Dedifferentiated amniotic fluid mesenchymal stem cell (primary cell): ENCODE measurements around the gene RALBP1.
"Not testable (repeated sequence)": the region's sequence is repeated elsewhere in the genome, so short reads cannot be mapped to it uniquely, and the experiment has no call there.

ENCODE experiments used
- DNase-seq: peaks from one replicate; pipeline ENCODE4 v3.0.0-alpha.2; 2016; ENCODE audit errors: extremely low spot score

Gene RALBP1

DNA sequence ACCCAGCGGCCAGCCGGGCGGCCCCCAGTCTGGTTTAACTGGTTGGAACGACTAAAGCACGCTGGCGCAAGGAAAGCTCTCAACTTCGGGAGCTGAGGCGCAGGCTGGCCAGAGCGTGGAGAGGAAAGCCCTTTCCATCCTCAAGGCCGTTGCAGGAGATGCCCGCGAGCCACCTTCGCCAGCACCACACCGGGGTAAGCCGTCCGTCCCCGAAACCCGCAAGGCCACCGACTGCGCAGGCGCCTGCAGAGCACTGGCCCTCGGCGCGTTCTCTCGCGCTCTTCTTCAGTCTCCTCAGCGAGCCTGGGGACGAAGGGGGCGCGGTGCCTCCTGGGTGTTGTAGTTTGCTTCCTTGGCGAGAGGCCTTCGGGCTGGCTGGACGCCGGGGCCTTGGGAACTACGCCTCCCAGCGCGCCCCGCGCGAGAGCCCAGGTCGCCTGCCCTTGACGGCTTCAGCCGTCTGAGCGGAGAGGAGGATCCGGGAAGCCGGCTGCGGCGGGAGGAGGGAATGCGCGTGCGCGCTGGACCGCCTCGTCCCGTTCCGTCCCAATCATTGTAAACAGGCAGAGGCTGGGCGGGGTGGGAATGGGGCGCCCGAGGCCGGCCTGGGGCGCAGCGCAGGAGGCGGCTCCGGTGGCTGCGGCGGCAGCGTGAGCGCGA is at the start of gene RALBP1:
RALBP1 (plus strand) TSS at position 531 of the 660 bp plus-strand sequence. CDS start 37,533 bp downstream, outside the sequence.
- DNase-seq: peak; percentile 99

DNA sequence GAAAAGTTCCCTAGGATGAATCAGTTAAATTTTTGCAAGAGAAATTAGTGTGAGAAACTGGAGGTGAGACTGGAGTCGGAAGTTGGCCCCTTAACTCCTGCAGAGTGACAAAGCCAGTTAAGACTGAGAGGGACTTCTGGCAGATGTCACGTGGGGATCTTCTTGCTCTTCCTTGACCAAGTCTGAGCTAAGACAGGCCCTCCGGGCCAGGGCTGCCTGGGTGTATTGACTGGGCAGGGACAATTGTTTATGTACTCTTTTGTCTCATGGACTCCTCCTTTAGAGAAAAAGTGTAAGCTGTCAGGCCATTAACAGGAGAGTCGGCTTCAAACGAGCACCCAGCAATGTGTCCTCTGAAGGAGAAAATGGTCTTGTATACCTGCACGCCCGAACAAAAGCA is 48.6 kb upstream of the RALBP1 start:
- no peak for DNase-seq

DNA sequence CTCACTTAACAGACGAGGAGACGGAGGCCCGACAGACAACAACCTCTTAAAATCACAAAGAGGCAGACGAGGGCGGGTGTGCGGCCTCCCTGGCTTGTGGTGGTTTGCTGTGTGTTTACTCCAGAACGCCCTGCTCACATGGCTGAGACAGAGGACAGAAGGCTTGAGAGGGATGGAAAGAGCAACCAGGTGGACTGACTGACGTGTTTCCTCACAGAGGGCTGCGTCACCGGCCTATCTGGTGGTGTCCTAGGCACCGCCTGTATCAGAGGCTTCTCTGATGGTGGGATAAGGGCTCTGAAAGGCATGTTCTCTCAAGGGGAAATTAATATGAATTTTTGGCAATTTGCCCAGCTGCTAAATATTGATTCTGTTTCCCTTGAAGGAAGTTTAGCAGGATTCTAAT is 47.0 kb upstream of the RALBP1 start:
- DNase-seq: no peak

DNA sequence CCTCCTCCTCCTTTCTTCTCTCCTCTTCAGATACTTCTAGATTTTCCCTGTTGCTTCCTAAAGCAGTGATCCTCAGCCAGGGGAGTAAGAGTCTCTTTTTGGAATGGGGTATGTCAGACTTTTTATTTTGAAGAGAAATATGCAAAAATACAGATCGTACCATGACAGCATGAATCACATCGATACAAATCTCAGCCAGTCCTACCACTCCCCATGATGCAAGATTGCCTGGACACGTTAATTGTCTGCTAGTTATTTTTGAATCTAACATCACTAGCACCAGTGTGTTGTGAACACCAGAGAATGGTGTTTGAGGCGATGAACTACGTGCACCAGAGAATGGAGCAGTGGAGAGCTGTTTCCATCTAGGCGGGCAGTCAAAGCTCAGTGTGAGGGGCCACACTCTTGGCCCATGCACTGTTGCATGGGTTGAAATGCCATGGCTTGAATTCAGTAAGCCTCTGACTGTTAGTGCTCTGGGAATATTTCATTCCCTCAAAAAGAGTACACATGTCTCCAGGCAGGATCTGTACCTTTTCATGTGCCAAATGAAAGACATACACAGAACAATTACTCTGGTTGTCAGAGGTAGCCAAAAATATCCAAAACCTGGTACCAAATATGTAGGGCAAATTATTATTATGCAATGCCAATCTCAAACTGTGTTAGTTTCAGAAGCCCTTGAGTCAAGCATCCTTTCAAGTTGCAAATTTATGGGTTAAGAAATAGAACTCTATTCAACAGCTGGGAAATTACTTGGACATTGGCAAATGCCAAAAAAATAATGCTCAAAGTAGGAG is 46.3 kb upstream of the RALBP1 start:
- no peak for DNase-seq

DNA sequence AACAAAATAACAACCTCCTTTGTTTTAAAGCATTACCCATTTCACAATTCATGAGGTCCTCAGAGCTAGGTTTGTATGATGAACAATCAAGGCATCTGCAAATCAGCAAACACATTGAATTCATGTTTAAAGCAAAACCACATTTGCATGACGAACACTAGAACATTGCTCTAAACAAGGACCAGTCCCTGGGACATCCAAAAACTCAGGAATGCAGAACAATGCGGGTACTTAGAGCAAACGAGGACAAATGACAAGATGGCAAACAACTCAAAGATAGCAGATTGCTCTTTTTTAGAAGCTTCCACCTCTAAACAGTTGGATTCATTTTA is 45.7 kb upstream of the RALBP1 start:
- DNase-seq: no peak

DNA sequence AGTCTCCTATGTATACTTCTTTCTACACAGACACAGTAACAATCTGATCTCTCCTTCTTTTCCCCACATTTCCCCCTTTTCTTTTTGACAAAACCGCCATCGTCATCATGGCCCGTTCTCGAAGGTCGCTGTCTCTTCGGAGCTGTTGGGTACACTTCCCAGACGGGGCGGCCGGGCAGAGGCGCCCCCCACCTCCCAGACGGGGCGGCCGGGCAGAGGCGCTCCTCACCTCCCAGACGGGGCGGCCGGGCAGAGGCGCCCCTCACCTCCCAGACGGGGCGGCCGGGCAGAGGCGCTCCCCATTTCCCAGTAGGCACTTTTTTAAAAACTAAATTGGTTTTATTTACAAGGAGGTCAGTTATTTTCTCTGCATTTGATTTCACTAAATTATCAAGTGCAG is 45.0 kb upstream of the RALBP1 start:
- not testable (repeated sequence) for DNase-seq

DNA sequence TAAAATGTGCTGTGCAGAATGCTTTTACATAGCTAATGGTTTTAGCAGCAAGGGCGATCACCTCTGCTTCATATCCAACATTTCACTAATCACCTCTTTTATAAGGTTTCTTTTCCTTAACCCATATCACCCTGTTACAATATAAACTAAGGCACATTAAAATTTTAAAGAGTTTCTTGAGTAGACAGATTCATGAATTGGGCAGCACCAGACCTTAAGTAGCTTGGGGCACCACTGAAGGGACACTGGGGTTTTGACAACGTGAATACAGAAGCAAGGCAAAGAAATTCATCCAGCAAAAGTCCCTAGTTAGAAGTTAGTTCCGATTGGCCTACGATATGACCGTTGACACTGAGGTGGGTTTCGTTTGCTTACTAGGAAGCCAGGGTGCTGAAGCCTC is 44.0 kb upstream of the RALBP1 start:
- DNase-seq: no peak

DNA sequence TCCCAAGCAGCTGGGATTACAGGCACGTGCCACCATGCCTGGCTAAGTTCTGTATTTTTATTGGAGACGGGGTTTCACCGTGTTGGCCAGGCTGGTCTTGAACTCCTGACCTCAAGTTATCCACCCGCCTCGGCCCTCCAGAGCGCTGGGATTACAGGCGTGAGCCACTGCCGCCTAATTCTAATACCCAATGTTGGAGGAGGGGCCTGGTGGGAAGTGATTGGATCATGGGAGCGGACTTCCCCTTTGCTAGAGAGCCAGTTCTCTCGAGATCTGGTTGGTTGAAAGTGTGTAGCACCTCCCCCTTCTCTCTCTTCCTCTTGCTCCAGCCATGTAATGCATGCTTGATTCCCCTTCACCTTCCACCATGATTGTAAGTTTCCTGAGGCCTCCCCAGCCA is 42.2 kb upstream of the RALBP1 start:
- not testable (repeated sequence) for DNase-seq

DNA sequence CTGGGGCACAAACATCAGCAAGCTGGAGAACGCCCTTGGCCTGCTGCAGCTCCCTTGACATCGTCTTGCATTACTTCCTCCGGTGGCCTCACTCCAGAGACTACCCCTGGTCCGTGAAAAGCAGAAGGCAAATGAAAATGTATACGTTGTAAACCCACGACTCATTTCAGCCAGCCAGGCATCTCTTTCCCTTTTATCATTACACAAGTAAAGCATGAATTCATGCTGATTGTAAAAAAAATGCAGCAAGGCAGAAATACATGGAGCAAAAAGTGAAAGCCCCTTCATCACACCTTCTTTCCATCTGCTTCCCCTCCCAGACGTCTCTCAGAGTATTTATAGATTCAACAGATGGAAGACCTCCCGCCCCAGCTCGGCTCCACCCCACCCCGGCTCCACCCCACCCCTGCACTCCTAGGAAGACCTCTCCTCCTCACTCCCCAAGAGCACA is 41.6 kb upstream of the RALBP1 start:
- no peak for DNase-seq

DNA sequence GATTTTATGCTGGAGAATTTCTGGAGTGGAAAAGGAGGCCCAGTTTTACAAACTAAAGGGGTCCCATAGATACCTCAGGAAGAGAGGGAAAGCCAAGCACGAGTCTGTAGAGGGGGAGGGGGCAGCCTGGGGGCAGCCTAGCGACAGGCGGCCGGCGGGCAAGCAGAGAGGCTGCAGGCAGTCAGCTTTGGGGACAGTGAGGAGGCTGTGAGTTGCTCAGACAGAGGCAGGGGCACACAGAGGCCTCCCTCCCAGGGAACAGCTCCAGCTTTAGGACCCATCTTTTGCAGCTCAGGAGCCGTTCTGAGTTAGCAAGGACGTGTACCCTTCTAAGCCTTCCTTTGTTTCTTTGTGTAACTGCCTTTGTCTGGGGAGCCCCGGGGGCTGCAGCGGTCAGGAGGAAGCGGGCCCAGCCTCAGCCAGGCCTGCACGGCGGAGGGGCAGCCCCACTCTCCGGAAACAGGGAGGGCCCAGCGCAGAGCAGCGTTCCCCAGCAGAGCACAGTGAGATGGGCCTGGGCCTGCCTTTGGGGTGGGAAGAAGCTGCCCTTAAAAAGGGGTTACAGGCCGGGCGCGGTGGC is 41.1 kb upstream of the RALBP1 start:
- DNase-seq: no peak

DNA sequence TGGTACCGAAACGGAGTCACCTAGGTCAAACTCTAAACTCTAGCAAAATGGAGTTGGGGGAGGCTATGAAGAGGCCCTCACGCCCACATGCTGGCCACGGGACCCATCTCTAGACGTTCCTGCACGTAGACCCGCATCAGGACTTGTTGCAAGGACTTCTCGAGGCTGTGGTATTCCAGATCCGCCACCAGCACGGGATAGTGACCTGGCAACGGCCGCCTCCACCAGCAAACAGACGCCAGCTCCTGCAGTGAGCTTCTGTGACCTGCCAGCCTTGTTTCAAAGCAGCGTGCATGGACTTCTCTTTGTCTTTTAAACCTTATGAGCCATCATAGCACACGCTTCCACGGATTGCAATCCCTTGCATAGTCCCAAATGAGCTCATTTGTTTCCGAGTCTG is 40.3 kb upstream of the RALBP1 start:
- no peak for DNase-seq

DNA sequence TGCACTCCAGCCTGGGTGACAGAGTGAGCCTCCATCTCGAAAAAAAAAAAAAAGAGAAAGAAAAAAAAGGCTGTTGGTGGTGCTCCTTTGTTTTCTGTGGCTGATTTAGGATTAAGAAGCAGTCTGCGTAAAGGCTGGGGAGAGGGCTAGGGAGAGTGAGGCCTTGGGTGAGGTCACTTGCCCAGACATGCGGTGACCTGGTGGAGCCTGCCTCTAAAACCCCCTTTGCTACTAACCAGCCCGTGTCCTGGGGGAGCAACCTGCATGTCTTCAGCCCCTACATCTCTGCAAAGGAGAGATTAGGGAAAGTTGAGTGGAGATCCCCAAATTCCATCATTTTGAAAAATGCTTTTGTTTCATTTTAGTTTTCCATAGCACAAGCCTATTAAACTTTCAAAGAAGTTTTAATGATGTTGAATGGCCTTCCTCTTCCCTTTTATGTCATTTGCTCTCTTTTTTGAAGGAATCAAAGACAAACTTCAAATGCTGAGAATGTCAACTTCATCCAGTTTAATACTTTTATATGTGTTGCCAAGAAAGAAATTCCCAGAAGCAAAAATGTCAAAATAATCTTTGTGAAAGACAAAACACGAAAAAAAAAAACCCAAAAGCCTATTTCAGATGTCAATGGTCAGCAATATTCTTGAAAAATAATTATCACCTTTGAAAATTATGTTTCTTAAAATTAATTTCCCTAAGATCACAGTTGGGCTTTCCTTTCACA is 38.9 kb upstream of the RALBP1 start:
- no peak for DNase-seq

DNA sequence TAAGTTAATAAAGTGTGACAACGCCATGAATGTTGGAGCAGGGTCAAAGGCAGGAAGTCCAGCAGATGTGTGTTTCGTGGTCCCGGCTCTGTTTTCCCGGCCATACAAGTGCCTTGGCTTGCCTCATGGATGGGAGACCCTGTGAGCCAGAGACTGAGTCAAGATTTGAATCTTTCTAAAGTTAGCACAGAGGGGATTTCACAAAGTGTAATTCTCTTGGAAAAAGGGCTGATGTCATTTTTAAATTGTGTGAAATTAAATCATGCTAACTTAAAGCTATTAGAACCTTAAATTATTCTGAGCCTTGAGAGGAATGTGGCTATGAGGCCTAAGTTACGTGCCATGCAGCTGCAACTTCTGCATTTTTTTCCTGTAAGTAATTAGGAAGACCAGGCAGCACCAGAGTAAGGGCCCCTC is 38.3 kb upstream of the RALBP1 start:
- no peak for DNase-seq

DNA sequence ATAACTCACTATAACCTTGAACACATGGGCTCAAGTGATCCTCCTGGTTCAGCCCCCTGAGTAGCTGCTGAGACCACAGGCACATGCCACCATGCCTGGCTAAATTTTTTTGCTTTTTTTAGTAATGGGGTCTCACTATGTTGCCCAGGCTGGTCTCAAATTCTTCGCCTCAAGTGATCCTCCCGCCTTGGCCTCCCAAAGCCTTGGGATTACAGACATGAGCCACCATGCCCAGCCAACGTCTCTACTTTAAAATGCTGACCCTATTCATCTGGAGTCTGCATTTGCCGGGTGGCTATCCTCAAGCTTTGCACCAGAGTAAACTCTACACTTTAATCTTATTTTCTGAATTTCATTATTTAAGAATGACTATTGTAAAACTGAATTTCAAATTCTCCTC is 37.6 kb upstream of the RALBP1 start:
- no peak for DNase-seq

DNA sequence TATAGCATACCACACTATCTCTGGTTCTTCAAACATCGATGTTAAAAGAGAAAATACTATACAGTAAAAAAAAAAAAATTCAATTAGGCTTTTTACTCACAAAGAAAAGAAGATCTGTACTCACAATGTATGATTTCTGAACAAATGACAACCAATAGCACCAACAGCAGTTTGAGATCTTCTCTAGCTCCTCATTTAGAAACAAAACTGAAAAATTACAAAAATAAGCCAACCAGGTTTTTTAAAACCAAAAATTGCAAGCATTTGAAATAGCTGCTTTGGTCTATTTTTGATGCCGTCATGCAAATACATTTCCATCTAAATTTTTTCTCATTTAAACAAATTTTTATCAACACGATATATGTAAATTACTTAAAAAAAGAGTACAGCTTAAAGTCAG is 34.3 kb upstream of the RALBP1 start:
- no peak for DNase-seq

DNA sequence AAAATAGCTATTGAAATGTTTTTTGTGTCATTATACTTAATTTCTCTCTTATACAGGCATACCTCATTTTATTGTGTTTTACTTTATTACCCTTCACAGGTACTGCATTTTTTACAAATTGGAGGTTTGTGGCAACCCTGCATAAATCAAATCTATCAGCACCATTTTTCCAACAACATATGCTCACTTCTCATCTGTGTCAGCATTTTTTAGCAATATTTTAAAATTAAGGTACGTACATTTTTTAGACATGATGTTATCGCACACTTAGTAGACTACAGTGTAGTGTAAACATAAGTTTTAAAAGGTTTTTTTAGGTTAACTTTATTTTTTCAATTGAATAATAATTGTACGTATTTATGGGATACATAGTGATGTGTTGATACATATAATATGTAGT is 30.8 kb upstream of the RALBP1 start:
- no peak for DNase-seq

DNA sequence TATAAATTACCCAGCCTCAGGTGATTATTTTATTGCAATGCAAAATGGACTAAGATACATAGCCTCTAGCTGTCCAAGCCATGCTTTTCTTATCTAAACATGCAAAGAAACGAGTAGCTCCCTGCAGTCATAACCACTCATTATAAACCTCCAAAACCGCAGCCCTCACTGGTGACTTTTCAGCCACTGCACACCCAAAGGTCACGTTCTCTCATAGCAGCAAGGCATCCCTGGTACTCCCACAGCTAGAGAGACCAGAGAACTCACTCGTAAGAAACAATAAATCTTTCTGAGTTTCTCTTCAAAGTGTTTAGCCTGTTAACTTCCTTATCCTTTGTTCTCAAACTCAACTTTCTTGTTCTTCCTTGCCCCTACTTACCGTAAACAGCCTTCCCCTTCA is 28.5 kb upstream of the RALBP1 start:
- DNase-seq: no peak

DNA sequence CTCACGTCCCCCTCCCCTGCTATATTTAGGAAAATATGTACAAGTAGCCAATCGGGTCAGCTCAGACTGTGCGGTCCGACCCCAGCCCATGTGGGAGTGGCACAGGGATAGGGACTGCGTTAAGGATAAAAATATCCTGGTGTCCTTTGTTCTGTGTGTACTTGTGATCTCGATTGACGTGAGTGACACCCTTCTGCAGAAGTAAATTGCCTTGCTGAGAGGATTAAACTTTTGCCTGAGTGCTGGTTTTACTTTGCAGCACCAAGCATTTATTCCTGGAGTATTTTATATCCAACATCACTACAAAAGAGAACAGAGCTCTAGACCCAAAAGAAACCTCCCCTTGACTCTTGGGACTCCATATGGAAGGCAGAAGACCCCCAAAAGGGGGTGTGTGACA is 28.0 kb upstream of the RALBP1 start:
- DNase-seq: no peak

DNA sequence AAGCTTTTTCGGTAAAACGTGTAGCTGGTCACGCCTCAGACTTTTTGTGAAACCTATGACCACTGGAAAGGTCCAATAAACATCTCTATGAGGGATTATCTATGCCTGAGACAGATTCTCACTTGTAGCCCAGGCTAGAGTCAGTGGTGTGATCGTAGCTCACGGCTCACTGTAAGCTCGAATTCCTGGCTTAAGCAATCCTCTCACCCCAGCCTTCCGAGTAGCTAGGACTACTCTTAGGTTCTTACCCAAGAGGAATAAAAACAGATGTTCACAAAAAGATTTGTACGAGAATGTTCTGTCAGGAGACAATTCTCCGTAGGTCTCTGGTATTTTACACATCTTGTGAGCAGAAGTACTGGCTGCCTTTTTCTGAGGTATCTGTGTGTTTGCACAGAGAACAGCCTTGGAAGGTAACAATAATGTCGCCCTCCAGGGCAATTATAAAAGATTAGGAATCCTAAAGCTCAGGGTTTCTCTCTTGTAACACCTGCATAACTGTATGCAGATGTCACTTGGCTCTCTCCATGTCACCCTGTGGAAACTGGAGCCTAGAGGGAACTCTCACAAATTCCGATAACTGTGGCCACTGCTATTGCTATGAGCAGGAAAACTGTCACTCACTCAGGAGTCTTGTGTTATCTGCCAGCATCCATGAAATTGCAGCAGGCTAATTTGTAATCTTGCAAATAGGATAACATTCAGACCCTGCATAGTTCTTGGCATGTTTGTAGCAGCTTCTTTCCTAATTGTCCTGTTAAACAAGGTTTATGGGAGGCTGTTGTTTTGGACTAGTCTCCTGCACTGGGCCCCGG is 25.5 kb upstream of the RALBP1 start:
- no peak for DNase-seq

DNA sequence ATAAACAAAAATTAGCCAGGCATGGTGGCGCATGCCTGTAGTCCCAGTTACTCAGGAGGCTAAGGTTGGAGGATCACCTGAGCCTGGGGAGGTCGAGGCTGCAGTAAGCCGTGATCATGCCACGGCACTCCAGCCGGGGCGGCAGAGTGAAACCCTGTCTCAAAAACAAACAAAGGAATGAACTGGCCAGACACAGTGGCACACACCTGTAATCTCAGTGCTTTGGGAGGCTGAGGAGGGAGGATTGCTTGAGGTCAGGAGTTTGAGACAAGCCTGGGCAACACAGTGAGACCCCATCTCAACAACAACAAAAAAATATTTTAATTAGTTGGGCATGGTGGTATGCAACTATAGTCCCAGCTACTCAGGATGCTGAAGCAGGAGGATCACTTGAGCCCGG is 24.4 kb upstream of the RALBP1 start:
- DNase-seq: not testable (repeated sequence)

DNA sequence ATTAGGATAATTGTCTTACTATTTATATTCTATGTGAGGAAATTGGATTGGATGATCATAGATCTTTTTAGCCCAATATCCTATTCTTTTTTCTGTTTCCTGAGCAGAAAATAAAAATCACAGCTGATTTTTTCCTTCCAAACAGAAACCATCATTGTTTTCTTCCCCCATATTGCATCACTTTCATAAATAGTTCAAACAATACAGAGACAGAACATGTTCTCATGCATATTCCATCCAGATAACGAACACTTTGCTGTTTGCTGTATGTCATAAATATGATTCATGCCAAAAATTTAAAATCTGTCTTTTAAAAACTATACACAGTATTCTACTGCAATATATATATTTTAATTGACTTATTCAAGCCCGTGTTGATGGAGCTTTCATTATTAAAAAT is 22.0 kb upstream of the RALBP1 start:
- DNase-seq: no peak
